Adrenal gland (tissue), 12 donors: ENCODE measurements around the gene CFL1. TPM values are rescaled to one million over a fixed set of nuclear protein-coding genes. Genes with fewer than 3 reads are reported as not detected.
A peak's percentile ranks its signal among the peaks of the same experiment; 100 is the strongest.

Source experiments
- DNase-seq, 7 donors: peaks; one replicate each; pipeline ENCODE4 v3.0.0-alpha.2; 2019 to 2020
- H3K27ac ChIP-seq, 5 donors: fragments of 200-600 bp; sonication (generic) in 4 of 5; 1 replicate in 3 of 5; 2 replicates in 2 of 5; pipeline versions ENCODE4 v1.5.1 to v1.8.0; 2016 to 2020; ENCODE audit warnings: mild to moderate bottlenecking in 1 of 5
- H3K27me3 ChIP-seq: fragments of 200-600 bp; 2 replicates; pipeline ENCODE4 v1.8.0; 2021
- H3K36me3 ChIP-seq, 2 donors: fragments of 200-600 bp; replicated peaks in 1 of 2; 1 replicate in 1 of 2; 2 replicates in 1 of 2; pipeline versions ENCODE4 v1.5.1 to v1.8.0; 2018 to 2022
- H3K4me1 ChIP-seq, 2 donors: fragments of 200-600 bp; replicated peaks in 1 of 2; 1 replicate in 1 of 2; 2 replicates in 1 of 2; pipeline versions ENCODE4 v1.5.1 to v1.8.0; 2018 to 2021
- H3K4me3 ChIP-seq, 4 donors: fragments of 200-600 bp; sonication (generic) in 3 of 4; one replicate each; pipeline ENCODE4 v1.5.1; 2016 to 2018
- H3K9me3 ChIP-seq, 3 donors: fragments of 200-600 bp; sonication (generic) in 1 of 3; replicated peaks in 1 of 3; 1 replicate in 2 of 3; 2 replicates in 1 of 3; pipeline versions ENCODE4 v1.5.1 to v1.8.0; 2016 to 2021
- CTCF ChIP-seq, 6 experiments: fragments of 450-650 bp in 4 of 6; fragments of 200-600 bp in 2 of 6; sonication (generic) in 1 of 6; IDR thresholded peaks; 1 replicate in 5 of 6; 2 replicates in 1 of 6; pipeline versions ENCODE4 v1.5.1 to v1.8.0; 2016 to 2021; ENCODE audit warnings: antibody characterized with exemption in 6 of 6, mild to moderate bottlenecking in 2 of 6, moderate library complexity in 1 of 6
- POLR2A ChIP-seq, 2 donors: fragments of 450-650 bp; IDR thresholded peaks; one replicate each; pipeline ENCODE4 v1.6.1; 2017; ENCODE audit warnings: antibody characterized with exemption in 2 of 2, mild to moderate bottlenecking in 2 of 2, moderate library complexity in 1 of 2
- WGBS, 4 donors: extraction: QIAGEN DNeasy Blood & Tissue Kit in 2 of 4; methylation state at CpG; one replicate each; pipeline versions ENCODE4 v1.1.5 to v1.1.7; 2013 to 2017; 5-methylcytosine and 5-hydroxymethylcytosine counted together
- intact Hi-C, 2 donors: fragments of 100-400 bp; cut with DNase I; formaldehyde crosslinking; loops; one replicate each; pipeline versions ENCODE4 v1.14.1 to v1.15.0; 2022 to 2023
- polyA plus RNA-seq, 3 donors: library from polyadenylated mRNA; stranded (reverse); fragments of 200-250 nt in 2 of 3; fragments of 350-450 nt in 1 of 3; fragmentation: Illumina TruSeq in 1 of 3; extraction: RNeasy Lipid Tissue Mini Kit (QIAGEN cat#74804) in 1 of 3; gene quantifications; one replicate each; pipeline ENCODE4 v1.2.3, GENCODE V29; 2013 to 2014
- total RNA-seq, 9 donors: library from RNA; depleted of rRNA in 4 of 9; stranded (reverse); fragments of >200 nt in 4 of 9; fragments of 120-200 nt in 1 of 9; fragmentation: NEBNext Ultra II Directional in 1 of 9; extraction: Animal tissue kit (Norgen Biotek cat#: 25700) in 1 of 9; gene quantifications; one replicate each; pipeline versions ENCODE4 v1.1.0 to v1.2.4, GENCODE V29; 2013 to 2023
- donor health status: healthy with polysubstance abuse.
- donor health status: Bipolar disorder and iron deficiency.
- donor health status: DM: yes; HTN: yes; CAD: no.
- donor health status: DM: no; HTN: no; CAD: no.
- donor health status: DM: no; HTN: no; CAD: no.
- donor health status: DM: yes; HTN: yes; CAD: no.

Gene CFL1
- total and polyA plus RNA-seq, 12 donors = 217 to 765 (median 599) TPM

- TF ChIP-seq CTCF (IDR thresholded peaks at IDR 0.05) (no peak), POLR2A (IDR thresholded peaks at IDR 0.05) (no peak)
- WGBS, 4 donors = 0 to 1% (median 1%) methylated on average over 10 of the region's 10 CpGs
- Histone ChIP-seq H3K9me3 (no peaks in the 10 kb centered on the region), H3K4me1 (peaks cover 21 to 34% of the 10 kb centered on the region in 2 donors), H3K36me3 (peaks cover 0 to 41% of the 10 kb centered on the region in 2 donors), H3K27ac (peak overlapping the region; percentile 88 to 99 (median 95)), H3K4me3 (peak overlapping the region in 2 of 4 donors; percentile 8 to 100), H3K27me3 (no peaks in the 10 kb centered on the region)
- intact Hi-C loops = no loop called here
- no peak for DNase-seq
Observed at GRCh38 chr11:65858681-65859087, 704 bp upstream of the CFL1 start.

- peaks cover 0 to 41% of the 10 kb centered on the region in 2 donors for H3K36me3 ChIP-seq
- peaks cover 21 to 34% of the 10 kb centered on the region in 2 donors for H3K4me1 ChIP-seq
- peak overlapping the region; percentile 86 to 100 (median 94) for H3K4me3 ChIP-seq
- TF ChIP-seq POLR2A (IDR thresholded peaks at IDR 0.05) (no peak), CTCF (IDR thresholded peaks at IDR 0.05) (peak in 1 of 6 experiments; percentile 0)
- DNase-seq = peak in 4 of 7 donors; percentile 52 to 70 (median 57)
- no peaks in the 10 kb centered on the region for H3K27me3 ChIP-seq
- 0 to 10% (median 0%) methylated on average over 2 to 49 of the region's 49 CpGs; no CpG with 5 or more reads in 1 of the 4 donors for WGBS, 4 donors
- intact Hi-C loops = no loop called here
- H3K27ac ChIP-seq = peak overlapping the region; percentile 84 to 99 (median 90)
- H3K9me3 ChIP-seq = no peaks in the 10 kb centered on the region
Observed at GRCh38 chr11:65857500-65857852, 504 bp downstream of the CFL1 start.

- intact Hi-C loops = no loop called here
- Histone ChIP-seq H3K36me3 (peaks cover 0 to 41% of the 10 kb centered on the region in 2 donors), H3K27ac (peak overlapping the region; percentile 84 to 99 (median 90)), H3K4me3 (peak overlapping the region; percentile 86 to 100 (median 94)), H3K27me3 (no peaks in the 10 kb centered on the region), H3K9me3 (no peaks in the 10 kb centered on the region), H3K4me1 (peaks cover 21 to 34% of the 10 kb centered on the region in 2 donors)
- peak; percentile 59 to 69 for TF ChIP-seq POLR2A (IDR thresholded peaks at IDR 0.05)
- no peak for TF ChIP-seq CTCF (IDR thresholded peaks at IDR 0.05)
- peak; percentile 81 to 92 (median 88) for DNase-seq
- WGBS, 4 donors = 1 to 8% (median 4%) methylated on average over 9 to 57 of the region's 57 CpGs
Observed at GRCh38 chr11:65856689-65857499, 1.1 kb downstream of the CFL1 start.

- intact Hi-C loops = no loop called here
- no peaks in the 10 kb centered on the region for H3K9me3 ChIP-seq
- WGBS, 4 donors = 85 to 90% (median 88%) methylated on average over 15 of the region's 15 CpGs
- peak overlapping the region in 1 of 5 donors; percentile 99 for H3K27ac ChIP-seq
- no peaks in the 10 kb centered on the region for H3K27me3 ChIP-seq
- peak overlapping the region in 1 of 4 donors; percentile 100 for H3K4me3 ChIP-seq
- H3K36me3 ChIP-seq = peaks cover 0 to 46% of the 10 kb centered on the region in 2 donors
- DNase-seq = peak in 5 of 7 donors; percentile 7 to 33 (median 23)
- TF ChIP-seq POLR2A (IDR thresholded peaks at IDR 0.05) = no peak
- TF ChIP-seq CTCF (IDR thresholded peaks at IDR 0.05) = no peak
- peaks cover 14 to 24% of the 10 kb centered on the region in 2 donors for H3K4me1 ChIP-seq
Observed at GRCh38 chr11:65855927-65856363, 2.0 kb downstream of the CFL1 start.
